NCI-H146 (cell line): ENCODE data around the gene HMG20A.

Experiments
- DNase-seq: peaks from one replicate; lab custom pipeline; 2025; lab: John Stamatoyannopoulos, UW

HMG20A gene

GRCh38 chr15:77476995-77477394, 56.3 kb downstream of the HMG20A start:
- DNase-seq = no peak

- no peak for DNase-seq
These were observed 57.4 kb downstream of the HMG20A start for GRCh38 chr15:77478051-77478450.

- DNase-seq = no peak
These were observed 58.3 kb downstream of the HMG20A start for GRCh38 chr15:77479015-77479414.

- DNase-seq = no peak
These were observed 60.4 kb downstream of the HMG20A start for GRCh38 chr15:77480859-77481633.

GRCh38 chr15:77481670-77482069, 61.0 kb downstream of the HMG20A start:
- DNase-seq = no peak

- no peak for DNase-seq
These were observed 61.9 kb downstream of the HMG20A start for GRCh38 chr15:77482570-77482969.

GRCh38 chr15:77483425-77484140, 62.9 kb downstream of the HMG20A start:
- no peak for DNase-seq

- no peak for DNase-seq
These were observed 64.3 kb downstream of the HMG20A start for GRCh38 chr15:77484994-77485393.

GRCh38 chr15:77486542-77487468, 66.1 kb downstream of the HMG20A start:
- no peak for DNase-seq

- DNase-seq = no peak
These were observed 66.8 kb downstream of the HMG20A start for GRCh38 chr15:77487469-77487842.

- no peak for DNase-seq
These were observed 67.2 kb downstream of the HMG20A start for GRCh38 chr15:77487888-77488287.

GRCh38 chr15:77489647-77490046, 69.0 kb downstream of the HMG20A start:
- no peak for DNase-seq

GRCh38 chr15:77493324-77493907, 72.7 kb downstream of the HMG20A start:
- DNase-seq = no peak

GRCh38 chr15:77494073-77494867, 73.6 kb downstream of the HMG20A start:
- no peak for DNase-seq

- DNase-seq = no peak
These were observed 74.3 kb downstream of the HMG20A start for GRCh38 chr15:77494964-77495363.

GRCh38 chr15:77495838-77496596, 75.3 kb downstream of the HMG20A start:
- DNase-seq = no peak

- DNase-seq = peak; percentile 61
These were observed 76.0 kb downstream of the HMG20A start for GRCh38 chr15:77496715-77497109.

GRCh38 chr15:77497110-77497737, 76.5 kb downstream of the HMG20A start:
- peak; percentile 72 for DNase-seq

- peak; percentile 34 for DNase-seq
These were observed 77.3 kb downstream of the HMG20A start for GRCh38 chr15:77497942-77498361.
